K562 (cell line): Measurements from ENCODE around the gene HADH. TPM values are rescaled to one million over a fixed set of nuclear protein-coding genes. Genes with fewer than 3 reads are reported as not detected.

Experiments
- ATAC-seq: fragments of 200-7000 bp; cut with Tn5 transposase; 3 replicates; pipeline ENCODE4 v1.9.1; 2020; ENCODE audit warnings: moderate library complexity
- BruUV-seq: library from RNA; stranded (reverse); fragments of 400-500 nt; replicated peaks from 2 replicates; lab custom pipeline; 2021; lab: Mats Ljungman, UMichigan
- CTCF ChIA-PET: fragments of 300-600 bp; formaldehyde crosslinking; extraction: SDS; loops from one replicate; lab custom pipeline; 2021; ENCODE audit warnings: low intra/inter-chr PET ratio; lab: Yijun Ruan, JAX
- POLR2A ChIA-PET: fragments of 300-600, 350-650 bp; sonication (Branson Sonifier 250); formaldehyde crosslinking; extraction: SDS; loops from one replicate; lab custom pipeline; 2021; ENCODE audit warnings: antibody characterized with exemption, inconsistent platforms; lab: Yijun Ruan, JAX
- DNase-seq, 4 experiments: peaks; one replicate each; pipeline versions ENCODE4 v3.0.0 to v3.0.0-alpha.2; 2011 to 2018; ENCODE audit warnings: low spot score in 3 of 4, mixed read lengths in 3 of 4; ENCODE audit errors: extremely low read depth in 1 of 4
- FAIRE-seq: peaks from 2 replicates; lab custom pipeline; 2011; peaks lifted over from hg19 to GRCh38; lab: Jason Lieb, UNC
- H2AFZ ChIP-seq: 2 replicates; pipeline ENCODE4 v1.6.0; 2011; ENCODE audit warnings: low read depth, low read length, control low read depth, inconsistent platforms
- H3K27ac ChIP-seq: fragments of 200-600 bp; 3 replicates; pipeline ENCODE4 v1.8.0; 2011; ENCODE audit warnings: low read depth, mild to moderate bottlenecking, control low read depth, inconsistent platforms, low read length, moderate library complexity, mixed read lengths; ENCODE audit errors: extremely low read depth
- H3K27me3 ChIP-seq, 2 experiments: fragments of 300-600 bp in 1 of 2; 2 replicates in 1 of 2; 3 replicates in 1 of 2; pipeline versions ENCODE4 v1.6.0 to v1.8.0; 2011; ENCODE audit warnings: inconsistent platforms in 2 of 2, low read length in 2 of 2, mild to moderate bottlenecking in 1 of 2, mixed read lengths in 1 of 2, moderate library complexity in 1 of 2; ENCODE audit not compliant: control insufficient read depth in 2 of 2, insufficient read depth in 2 of 2
- H3K36me3 ChIP-seq: fragments of 300-600 bp; 3 replicates; pipeline ENCODE4 v1.8.0; 2011; ENCODE audit warnings: mild to moderate bottlenecking, low read length, inconsistent platforms; ENCODE audit not compliant: control insufficient read depth, insufficient read depth
- H3K4me1 ChIP-seq, 2 experiments: fragments of 200-600 bp in 1 of 2; replicated peaks in 1 of 2; 2 replicates in 1 of 2; 3 replicates in 1 of 2; pipeline versions ENCODE4 v1.5.1 to v1.8.0; 2011; ENCODE audit warnings: inconsistent platforms in 2 of 2, low read length in 2 of 2, mild to moderate bottlenecking in 1 of 2, mixed read lengths in 1 of 2, moderate library complexity in 1 of 2; ENCODE audit not compliant: control insufficient read depth in 2 of 2, insufficient read depth in 2 of 2
- H3K4me2 ChIP-seq: 2 replicates; pipeline ENCODE4 v1.6.1; 2011; ENCODE audit warnings: low read length, control low read depth, inconsistent platforms, mixed read lengths; ENCODE audit not compliant: insufficient read depth
- H3K4me3 ChIP-seq: fragments of 200-600 bp; sonication (generic), shearing (Covaris generic); 2 replicates; pipeline ENCODE4 v1.5.1; 2016; ENCODE audit warnings: control low read depth, inconsistent platforms
- H3K79me2 ChIP-seq: fragments of 200-600 bp; 3 replicates; pipeline ENCODE4 v1.8.0; 2011; ENCODE audit warnings: low read length, inconsistent platforms; ENCODE audit not compliant: control insufficient read depth, insufficient read depth
- H3K9ac ChIP-seq, 2 experiments: 2 replicates each; pipeline versions ENCODE4 v1.6.0 to v1.6.1; 2011; ENCODE audit warnings: low read depth in 2 of 2, low read length in 2 of 2, control low read depth in 1 of 2, inconsistent platforms in 1 of 2, mild to moderate bottlenecking in 1 of 2, mixed read lengths in 1 of 2; ENCODE audit not compliant: insufficient read depth in 1 of 2
- H3K9me1 ChIP-seq: one replicate; pipeline ENCODE4 v1.6.0; 2011; ENCODE audit warnings: inconsistent platforms, mild to moderate bottlenecking, low read length, moderate library complexity; ENCODE audit not compliant: control insufficient read depth, insufficient read depth
- H3K9me3 ChIP-seq: replicated peaks from 2 replicates; pipeline ENCODE4 v1.5.1; 2011; ENCODE audit warnings: low read depth, low read length, inconsistent platforms; ENCODE audit not compliant: control insufficient read depth, insufficient read depth
- H4K20me1 ChIP-seq: replicated peaks from 2 replicates; pipeline ENCODE4 v1.6.1; 2011; ENCODE audit warnings: low read length, inconsistent platforms, mixed read lengths; ENCODE audit not compliant: control insufficient read depth, insufficient read depth
- CAMTA2 ChIP-seq: fragments of 250-450 bp; sonication (Bioruptor Pico); conservative IDR thresholded peaks from 2 replicates; pipeline ENCODE4 v1.5.1; 2022
- CLOCK ChIP-seq: fragments of 250-450 bp; sonication (Bioruptor Pico); IDR thresholded peaks from 2 replicates; pipeline ENCODE4 v1.4.0; 2020; ENCODE audit warnings: mild to moderate bottlenecking, moderate library complexity, borderline replicate concordance
- E2F4 ChIP-seq: sonication (generic); formaldehyde crosslinking; IDR thresholded peaks from 2 replicates; pipeline ENCODE4 v1.8.0; 2022; ENCODE audit warnings: mild to moderate bottlenecking, low read depth, missing genetic modification reagents
- ILF3 ChIP-seq: fragments of 450-650 bp; IDR thresholded peaks from 2 replicates; pipeline ENCODE4 v1.6.1; 2018; ENCODE audit warnings: antibody characterized with exemption, mild to moderate bottlenecking, moderate library complexity, borderline replicate concordance
- KAT7 ChIP-seq: sonication (generic); formaldehyde crosslinking; IDR thresholded peaks from 2 replicates; pipeline ENCODE4 v1.8.0; 2022; ENCODE audit warnings: missing genetic modification reagents, mild to moderate bottlenecking, borderline replicate concordance
- NCOA1 ChIP-seq: fragments of 450-650 bp; IDR thresholded peaks from 2 replicates; pipeline ENCODE4 v1.6.1; 2016; ENCODE audit warnings: low read depth
- NFE2 ChIP-seq: IDR thresholded peaks from 2 replicates; pipeline ENCODE4 v1.6.1; 2014; ENCODE audit warnings: antibody characterized with exemption, low read depth
- NFIX ChIP-seq: fragments of 250-450 bp; sonication (Bioruptor Pico); IDR thresholded peaks from 2 replicates; pipeline ENCODE4 v1.4.0; 2020; ENCODE audit warnings: low read depth, mild to moderate bottlenecking, moderate library complexity
- PCBP1 ChIP-seq: fragments of 200-400 bp; formaldehyde crosslinking; IDR thresholded peaks from 2 replicates; pipeline ENCODE4 v1.6.1; 2018; ENCODE audit warnings: mild to moderate bottlenecking, low read depth, low read length; ENCODE audit not compliant: poor library complexity, severe bottlenecking
- PML ChIP-seq: IDR thresholded peaks from 2 replicates; pipeline ENCODE4 v1.6.1; 2012; ENCODE audit warnings: low read length, inconsistent platforms
- RAD21 ChIP-seq, 2 experiments: fragments of 250-450 bp in 1 of 2; fragments of 450-650 bp in 1 of 2; sonication (Bioruptor Pico) in 1 of 2; formaldehyde crosslinking in 1 of 2; IDR thresholded peaks in 1 of 2; conservative IDR thresholded peaks in 1 of 2; 2 replicates each; pipeline versions ENCODE4 v1.4.0 to v1.8.0; 2020 to 2022; ENCODE audit warnings: mild to moderate bottlenecking in 2 of 2, moderate library complexity in 1 of 2
- RBM25 ChIP-seq: fragments of 200-400 bp; formaldehyde crosslinking; IDR thresholded peaks from 2 replicates; pipeline ENCODE4 v1.6.1; 2018; ENCODE audit warnings: low read length, low read depth, moderate library complexity; ENCODE audit not compliant: severe bottlenecking
- SAP30 ChIP-seq: fragments of 200-600 bp; sonication (generic); IDR thresholded peaks from 2 replicates; pipeline ENCODE4 v1.6.1; 2012; ENCODE audit warnings: borderline replicate concordance, low read depth, mild to moderate bottlenecking, moderate library complexity, low read length, control low read depth, inconsistent platforms; ENCODE audit not compliant: insufficient read depth, poor library complexity, severe bottlenecking
- SMAD4 ChIP-seq: fragments of 250-450 bp; sonication (Bioruptor Pico); conservative IDR thresholded peaks from 2 replicates; pipeline ENCODE4 v1.8.0; 2021; ENCODE audit warnings: inconsistent platforms, mild to moderate bottlenecking, moderate library complexity
- SMARCA5 ChIP-seq: fragments of 450-650 bp; IDR thresholded peaks from 2 replicates; pipeline ENCODE4 v1.6.1; 2016
- TAF7 ChIP-seq: fragments of 450-650 bp; IDR thresholded peaks from 2 replicates; pipeline ENCODE4 v1.6.1; 2016; ENCODE audit warnings: missing genetic modification characterization, missing compliant biosample characterization
- XRCC4 ChIP-seq: IDR thresholded peaks from one replicate; pipeline ENCODE4 v1.6.1; 2011; ENCODE audit not compliant: insufficient read depth, insufficient read length; ENCODE audit errors: extremely low read depth
- ZNF24 ChIP-seq: fragments of 450-650 bp; IDR thresholded peaks from 2 replicates; pipeline ENCODE4 v1.6.1; 2016
- WGBS: fragments of 100-300 bp; shearing (Covaris generic); methylation state at CpG from one replicate; pipeline ENCODE4 v1.1.6; 2016; ENCODE audit warnings: low coverage, mixed read lengths; ENCODE audit not compliant: insufficient coverage; ENCODE audit errors: missing lambda C conversion rate; 5-methylcytosine and 5-hydroxymethylcytosine counted together
- in situ Hi-C: fragments of 300-500 bp; cut with MboI; formaldehyde crosslinking; loops from 4 replicates; pipeline ENCODE4 v1.15.0; 2018; ENCODE audit warnings: inconsistent platforms, mixed read lengths
- intact Hi-C: fragments of 100-400 bp; cut with micrococcal nuclease; formaldehyde crosslinking; loops from 2 replicates; pipeline ENCODE4 v1.14.2; 2022
- polyA plus RNA-seq, 8 experiments: library from polyadenylated mRNA; depleted of rRNA in 4 of 8; stranded (reverse) in 5 of 8; unstranded in 3 of 8; fragments of >200 nt; fragmentation: Nextera tagmentation in 2 of 8; fragmentation: Illumina TruSeq in 1 of 8; extraction: Ambion mirVana in 2 of 8; extraction: Trizol in 1 of 8; gene quantifications; 2 replicates each; pipeline versions ENCODE4 v1.2.1 to v1.2.3, GENCODE V29; 2011 to 2014; ENCODE audit warnings: inconsistent platforms in 1 of 8, missing spikeins in 1 of 8
- total RNA-seq, 7 experiments: library from RNA; depleted of rRNA in 6 of 7; stranded (reverse); fragments of >200 nt in 6 of 7; fragmentation: Illumina TruSeq in 2 of 7; extraction: Trizol in 2 of 7; gene quantifications; 2 replicates each; pipeline versions ENCODE4 v1.2.1 to v1.2.3, GENCODE V29; 2011 to 2021; ENCODE audit warnings: low replicate concordance in 1 of 7

The HADH gene
- total and polyA plus RNA-seq, 9 of the 15 experiments (the other 6 are each of a cell fraction or from before 2014, with no cell fraction given) = 9.4 to 73.3 (median 32.8) TPM

GRCh38 chr4:108072300-108072699, 82.6 kb downstream of the HADH start (continued):
- TF ChIP-seq E2F4 (no peak), PCBP1 (no peak), NFIX (CRISPR knock-in tag) (no peak), ILF3 (no peak)

- no peaks in the 10 kb centered on the region for H4K20me1 ChIP-seq
- H3K79me2 ChIP-seq = no peaks in the 10 kb centered on the region
- POLR2A ChIA-PET = no interaction called here
- in situ Hi-C loops = loop anchor here (5.0 kb wide), 1 partner anchor 89 kb away; the partner anchor contains the start of gene LEF1
- H2AFZ ChIP-seq = no peak overlapping the region
- no peak overlapping the region for H3K27ac ChIP-seq
- 46% methylated on average over 5 of the region's 5 CpGs for WGBS
- H3K9me3 ChIP-seq = no peaks in the 10 kb centered on the region
- BruUV-seq = no TSS peak
- no peak overlapping the region for H3K4me3 ChIP-seq
- H3K9ac ChIP-seq = no peak overlapping the region
- no peak for ATAC-seq
- CTCF ChIA-PET = no interaction called here
- intact Hi-C loops = no loop called here
- H3K36me3 ChIP-seq = peaks cover 22% of the 10 kb centered on the region; the same call in 1 of the 3 replicates
- no peaks in the 10 kb centered on the region for H3K4me1 ChIP-seq
- FAIRE-seq = no peak
- no peak overlapping the region for H3K4me2 ChIP-seq
- no peaks in the 10 kb centered on the region for H3K27me3 ChIP-seq
- H3K9me1 ChIP-seq = no peaks in the 10 kb centered on the region
- no peak for DNase-seq
- TF ChIP-seq CLOCK (CRISPR knock-in tag) (no peak), CAMTA2 (CRISPR knock-in tag) (no peak), PML (no peak), TAF7 (tag) (no peak), SMAD4 (CRISPR knock-in tag) (no peak), RBM25 (no peak), RAD21 (CRISPR knock-in tag; conservative IDR thresholded peaks at IDR 0.05 in 1 of 2, IDR thresholded peaks at IDR 0.05 in 1 of 2) (no peak), NFIX (CRISPR knock-in tag) (no peak), ZNF24 (no peak), KAT7 (CRISPR knock-in tag) (no peak), SMARCA5 (no peak), NCOA1 (no peak), XRCC4 (no peak), NFE2 (0 out of 2 replicates have a peak, but pooled peaks have one; percentile 5), SAP30 (no peak)
Measured at GRCh38 chr4:108078024-108078733, 88.5 kb downstream of the HADH start.
